Endodermal cell (in vitro differentiated cells): Measurements from ENCODE around the gene C2orf81. TPM values are rescaled to one million over a fixed set of nuclear protein-coding genes. Genes with fewer than 3 reads are reported as not detected.

ENCODE experiments used
- DNase-seq: peaks from one replicate; pipeline ENCODE4 v3.0.0-alpha.2; 2017
- H3K27ac ChIP-seq: 2 replicates; pipeline ENCODE4 v1.5.1; 2013; ENCODE audit warnings: mild to moderate bottlenecking, low read depth, low read length, moderate library complexity
- H3K27me3 ChIP-seq: 2 replicates; pipeline ENCODE4 v1.6.1; 2013; ENCODE audit warnings: mild to moderate bottlenecking, low read length, moderate library complexity; ENCODE audit not compliant: insufficient read depth, control insufficient read depth, poor library complexity, severe bottlenecking
- H3K36me3 ChIP-seq: 2 replicates; pipeline ENCODE4 v1.7.0; 2013; ENCODE audit warnings: mild to moderate bottlenecking, low read length, moderate library complexity; ENCODE audit not compliant: control insufficient read depth, insufficient read depth
- H3K4me1 ChIP-seq: one replicate; pipeline ENCODE4 v1.7.0; 2013; ENCODE audit warnings: low read length; ENCODE audit not compliant: control insufficient read depth, insufficient read depth
- H3K4me3 ChIP-seq: 2 replicates; pipeline ENCODE4 v1.5.1; 2013; ENCODE audit warnings: mild to moderate bottlenecking, low read length, moderate library complexity
- H3K9ac ChIP-seq: 2 replicates; pipeline ENCODE4 v1.6.1; 2013; ENCODE audit warnings: mild to moderate bottlenecking, low read length, moderate library complexity; ENCODE audit not compliant: poor library complexity, severe bottlenecking; ENCODE audit errors: extremely low read depth
- H3K9me3 ChIP-seq: 2 replicates; pipeline ENCODE4 v1.6.1; 2013; ENCODE audit warnings: mild to moderate bottlenecking, low read length, moderate library complexity; ENCODE audit not compliant: control insufficient read depth
- H3K27ac Mint-ChIP-seq: 2 replicates; pipeline ENCODE4 v1.8.0; 2020; ENCODE audit warnings: mixed read lengths
- H3K27me3 Mint-ChIP-seq: 2 replicates; pipeline ENCODE4 v1.8.0; 2021; ENCODE audit warnings: mild to moderate bottlenecking, mixed read lengths; ENCODE audit not compliant: insufficient read depth
- H3K36me3 Mint-ChIP-seq: 2 replicates; pipeline ENCODE4 v1.8.0; 2020; ENCODE audit warnings: low read depth, mixed read lengths
- H3K4me1 Mint-ChIP-seq: 2 replicates; pipeline ENCODE4 v1.8.0; 2020; ENCODE audit warnings: mixed read lengths
- H3K4me3 Mint-ChIP-seq: 2 replicates; pipeline ENCODE4 v1.8.0; 2020; ENCODE audit warnings: mild to moderate bottlenecking, moderate library complexity, mixed read lengths
- H3K9me3 Mint-ChIP-seq: 2 replicates; pipeline ENCODE4 v1.8.0; 2020; ENCODE audit warnings: mild to moderate bottlenecking, mixed read lengths
- CTCF ChIP-seq: fragments of 200-600 bp; sonication (generic); conservative IDR thresholded peaks from 2 replicates; pipeline ENCODE4 v1.5.0; 2021; ENCODE audit warnings: antibody characterized with exemption, mild to moderate bottlenecking
- WGBS, 2 experiments: methylation state at CpG; one replicate each; pipeline versions ENCODE4 v1.1.5 to v1.1.7; 2013; ENCODE audit warnings: missing lambda C conversion rate in 2 of 2, mixed read lengths in 1 of 2; ENCODE audit not compliant: insufficient coverage in 1 of 2, insufficient read length in 1 of 2; 5-methylcytosine and 5-hydroxymethylcytosine counted together
- total RNA-seq, 2 donors: library from RNA; stranded (reverse); fragmentation: NEBNext Ultra II Directional in 1 of 2; extraction: Animal tissue kit (Norgen Biotek cat#: 25700) in 1 of 2; gene quantifications; 2 replicates in 1 of 2; 3 replicates in 1 of 2; pipeline ENCODE4 v1.2.1, GENCODE V29; 2021

Gene C2orf81
- total RNA-seq, 2 donors from 2014 or later: 3.8 to 4.8 TPM

DNA sequence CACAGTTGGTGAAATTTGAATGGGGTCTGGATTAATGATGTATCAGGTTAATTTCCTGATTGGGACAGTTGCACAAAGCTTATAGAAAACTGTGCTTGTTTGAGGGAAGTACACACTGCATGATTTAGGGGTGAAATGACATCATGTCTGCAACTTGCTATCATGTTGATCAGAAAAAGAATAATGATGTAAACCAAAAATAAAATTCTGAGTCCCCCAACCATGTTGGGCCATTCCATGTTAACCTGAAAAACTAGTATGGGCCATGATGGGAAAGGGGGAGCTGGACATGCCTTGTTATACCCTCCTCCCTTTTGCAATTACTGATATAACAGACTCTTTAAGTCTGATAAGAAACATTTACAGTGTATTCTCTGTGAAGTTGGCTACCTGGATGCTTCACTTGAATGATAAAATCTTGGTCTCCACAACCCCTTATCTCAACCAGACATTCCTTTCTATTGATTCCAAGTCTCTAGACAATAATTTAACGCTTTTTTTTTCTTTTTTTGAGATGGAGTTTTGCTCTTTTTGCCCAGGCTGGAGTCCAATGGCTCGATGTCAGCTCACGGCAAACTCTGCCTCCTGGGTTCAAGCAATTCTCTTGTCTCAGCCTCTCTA, 29.3 kb upstream of the C2orf81 start:
- H3K4me3 Mint-ChIP-seq: no peak overlapping the region
- Histone ChIP-seq H3K27me3 (no peaks in the 10 kb centered on the region), H3K9me3 (no peaks in the 10 kb centered on the region), H3K4me3 (no peak overlapping the region), H3K4me1 (peaks cover 7% of the 10 kb centered on the region), H3K36me3 (no peaks in the 10 kb centered on the region), H3K9ac (no peak overlapping the region), H3K27ac (no peak overlapping the region)
- no peak for TF ChIP-seq CTCF
- no peaks in the 10 kb centered on the region for H3K9me3 Mint-ChIP-seq
- H3K27ac Mint-ChIP-seq: no peak overlapping the region
- H3K27me3 Mint-ChIP-seq: no peaks in the 10 kb centered on the region
- H3K4me1 Mint-ChIP-seq: peaks cover 18% of the 10 kb centered on the region
- no peak for DNase-seq
- 71 to 92% methylated on average over 1 to 3 of the region's 3 CpGs for WGBS, 2 experiments
- H3K36me3 Mint-ChIP-seq: no peaks in the 10 kb centered on the region

GRCh38 chr2:74448771-74449170, 27.4 kb upstream of the C2orf81 start:
- Mint-ChIP-seq H3K4me3 (no peak overlapping the region), H3K27ac (no peak overlapping the region), H3K4me1 (peaks cover 16% of the 10 kb centered on the region), H3K27me3 (no peaks in the 10 kb centered on the region), H3K36me3 (no peaks in the 10 kb centered on the region), H3K9me3 (no peaks in the 10 kb centered on the region)
- 96 to 100% methylated on average over 1 to 2 of the region's 2 CpGs for WGBS, 2 experiments
- Histone ChIP-seq H3K4me3 (no peak overlapping the region), H3K9ac (no peak overlapping the region), H3K27ac (no peak overlapping the region), H3K9me3 (no peaks in the 10 kb centered on the region), H3K27me3 (no peaks in the 10 kb centered on the region), H3K36me3 (no peaks in the 10 kb centered on the region), H3K4me1 (peaks cover 7% of the 10 kb centered on the region)
- TF ChIP-seq CTCF: no peak
- no peak for DNase-seq

DNA sequence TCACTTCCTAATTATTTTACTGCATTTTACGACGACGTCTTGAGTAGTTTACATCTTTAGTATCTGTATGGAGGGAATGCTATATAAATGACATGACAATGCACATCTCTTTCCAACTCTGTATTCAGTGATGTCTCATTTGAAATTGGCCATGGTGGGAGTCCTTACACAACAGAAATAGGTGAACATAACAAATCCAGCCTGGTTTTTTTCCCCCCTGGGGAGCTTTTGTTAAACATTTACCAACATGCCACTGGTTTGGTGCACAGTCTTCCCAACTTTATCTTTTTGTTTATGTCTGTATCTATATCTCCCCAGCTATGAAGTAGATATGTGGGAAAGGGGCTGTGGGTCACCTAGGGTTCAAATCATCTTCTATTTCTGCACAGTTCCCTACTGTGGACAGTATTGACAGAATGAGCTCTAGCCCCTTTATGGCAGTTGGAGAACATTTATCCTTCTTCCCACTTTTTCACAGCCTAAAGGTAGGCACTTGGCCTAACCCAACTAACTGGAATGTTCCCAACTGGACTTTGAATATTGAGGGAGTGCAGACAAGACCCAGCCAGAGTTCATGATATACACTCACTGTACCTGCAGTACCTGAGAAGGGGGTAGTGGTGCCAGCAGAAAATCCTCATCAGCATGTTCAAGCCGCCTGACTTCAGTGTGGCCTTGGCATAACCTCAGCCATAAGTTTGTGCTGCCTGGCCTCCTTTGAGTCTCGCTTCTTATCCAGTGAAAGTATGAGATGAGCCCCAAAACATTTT, 26.0 kb upstream of the C2orf81 start:
- WGBS, 2 experiments: 98 to 100% methylated on average over 1 to 5 of the region's 5 CpGs
- H3K9me3 ChIP-seq: no peaks in the 10 kb centered on the region
- Mint-ChIP-seq H3K9me3 (no peaks in the 10 kb centered on the region), H3K4me3 (no peak overlapping the region), H3K27me3 (no peaks in the 10 kb centered on the region), H3K36me3 (no peaks in the 10 kb centered on the region), H3K27ac (no peak overlapping the region), H3K4me1 (peaks cover 8% of the 10 kb centered on the region)
- H3K9ac ChIP-seq: no peak overlapping the region
- peaks cover 4% of the 10 kb centered on the region for H3K4me1 ChIP-seq
- H3K27ac ChIP-seq: no peak overlapping the region
- no peaks in the 10 kb centered on the region for H3K27me3 ChIP-seq
- DNase-seq: no peak
- no peak overlapping the region for H3K4me3 ChIP-seq
- no peak for TF ChIP-seq CTCF
- no peaks in the 10 kb centered on the region for H3K36me3 ChIP-seq
